HCT116 (cell line): ENCODE results near the gene IPCEF1. TPM values are rescaled to one million over a fixed set of nuclear protein-coding genes. Genes with fewer than 3 reads are reported as not detected.

Source experiments
- ATAC-seq: fragments of 200-7000 bp; cut with Tn5 transposase; 2 replicates; pipeline ENCODE4 v1.9.1; 2020; ENCODE audit warnings: mild to moderate bottlenecking, moderate library complexity
- BruUV-seq: library from RNA; stranded (reverse); fragments of 400-500 nt; replicated peaks from 2 replicates; lab custom pipeline; 2021; lab: Mats Ljungman, UMichigan
- CTCF ChIA-PET: fragments of 300-600 bp; sonication (Branson Sonifier 250); formaldehyde crosslinking; loops from one replicate; lab custom pipeline; 2021; ENCODE audit warnings: antibody characterized with exemption; lab: Charles Lee
- POLR2A ChIA-PET: fragments of 300-600, 350-600 bp; sonication (Branson Sonifier 250); formaldehyde crosslinking; loops from one replicate; lab custom pipeline; 2021; ENCODE audit warnings: antibody characterized with exemption; lab: Charles Lee
- RAD21 ChIA-PET, 2 experiments: fragments of 300-600 bp; sonication (Branson Sonifier 250); formaldehyde crosslinking; loops; one replicate each; lab custom pipeline; 2023; ENCODE audit warnings: low total read pairs in 2 of 2; ENCODE audit not compliant: uncharacterized antibody in 2 of 2, unreplicated experiment in 2 of 2, low non-redundant PET in 1 of 2; lab: Charles Lee
- DNase-seq: peaks from one replicate; pipeline ENCODE4 v3.0.0-alpha.2; 2010; ENCODE audit warnings: low read depth, low spot score
- H2AFZ ChIP-seq: fragments of 200-600 bp; shearing (Covaris generic), sonication (generic); 2 replicates; pipeline ENCODE4 v1.6.1; 2017; ENCODE audit warnings: low read depth, mixed run types, mixed read lengths, antibody characterized with exemption, low read length; ENCODE audit not compliant: poor library complexity, severe bottlenecking
- H3K27ac ChIP-seq: 2 replicates; pipeline ENCODE4 v1.5.1; 2012; ENCODE audit warnings: low read depth, low read length
- H3K27me3 ChIP-seq: fragments of 200-600 bp; sonication (generic); 2 replicates; pipeline ENCODE4 v1.6.1; 2016; ENCODE audit warnings: mixed run types, low read length, mixed read lengths; ENCODE audit not compliant: insufficient read depth
- H3K36me3 ChIP-seq, 2 experiments: fragments of 200-500 bp in 1 of 2; fragments of 200-600 bp in 1 of 2; sonication (Bioruptor generic) in 1 of 2; sonication (generic) in 1 of 2; 2 replicates each; pipeline versions ENCODE4 v1.5.1 to v1.6.1; 2014 to 2016; ENCODE audit warnings: low read length in 2 of 2, inconsistent platforms in 1 of 2, mixed read lengths in 1 of 2, mixed run types in 1 of 2; ENCODE audit not compliant: insufficient read depth in 2 of 2, control insufficient read depth in 1 of 2
- H3K4me1 ChIP-seq, 2 experiments: fragments of 200-600 bp in 1 of 2; sonication (generic) in 1 of 2; 2 replicates each; pipeline versions ENCODE4 v1.5.1 to v1.6.1; 2012 to 2017; ENCODE audit warnings: low read length in 2 of 2, inconsistent platforms in 1 of 2, mild to moderate bottlenecking in 1 of 2, mixed read lengths in 1 of 2, mixed run types in 1 of 2, moderate library complexity in 1 of 2; ENCODE audit not compliant: insufficient read depth in 2 of 2, control insufficient read depth in 1 of 2
- H3K4me2 ChIP-seq: fragments of 200-600 bp; sonication (generic); 2 replicates; pipeline ENCODE4 v1.6.1; 2017; ENCODE audit warnings: mixed run types, low read length, mixed read lengths
- H3K4me3 ChIP-seq, 2 experiments: fragments of 200-600 bp in 1 of 2; sonication (generic) in 1 of 2; replicated peaks in 1 of 2; 2 replicates each; pipeline ENCODE4 v1.5.1; 2011 to 2016; ENCODE audit warnings: low read length in 2 of 2, control low read depth in 1 of 2, low read depth in 1 of 2, mild to moderate bottlenecking in 1 of 2, mixed read lengths in 1 of 2, mixed run types in 1 of 2
- H3K79me2 ChIP-seq: fragments of 200-600 bp; sonication (generic); 2 replicates; pipeline ENCODE4 v1.6.1; 2017; ENCODE audit warnings: mild to moderate bottlenecking, mixed run types, low read length, moderate library complexity, mixed read lengths; ENCODE audit not compliant: insufficient read depth
- H3K9ac ChIP-seq: fragments of 200-600 bp; sonication (generic); 2 replicates; pipeline ENCODE4 v1.6.1; 2016; ENCODE audit warnings: low read length, mixed read lengths
- H3K9me2 ChIP-seq: fragments of 200-600 bp; sonication (generic), shearing (Covaris generic); 2 replicates; pipeline ENCODE4 v1.6.1; 2017; ENCODE audit warnings: mixed run types, mild to moderate bottlenecking, moderate library complexity; ENCODE audit not compliant: insufficient read depth
- H3K9me3 ChIP-seq, 2 experiments: fragments of 200-500 bp in 1 of 2; fragments of 200-600 bp in 1 of 2; sonication (Bioruptor generic) in 1 of 2; sonication (generic) in 1 of 2; 2 replicates each; pipeline ENCODE4 v1.6.1; 2014 to 2017; ENCODE audit warnings: low read length in 2 of 2, mixed read lengths in 2 of 2, inconsistent platforms in 1 of 2, low read depth in 1 of 2, mild to moderate bottlenecking in 1 of 2, mixed run types in 1 of 2, moderate library complexity in 1 of 2; ENCODE audit not compliant: control insufficient read depth in 1 of 2, insufficient read depth in 1 of 2
- H4K20me1 ChIP-seq: fragments of 200-600 bp; sonication (generic), shearing (Covaris generic); 2 replicates; pipeline ENCODE4 v1.6.1; 2017; ENCODE audit warnings: mixed run types, mild to moderate bottlenecking, moderate library complexity; ENCODE audit not compliant: insufficient read depth
- CBX3 ChIP-seq: IDR thresholded peaks from 2 replicates; pipeline ENCODE4 v1.6.1; 2012; ENCODE audit warnings: low read depth
- EGR1 ChIP-seq: IDR thresholded peaks from 2 replicates; pipeline ENCODE4 v1.6.1; 2012; ENCODE audit warnings: low read depth
- EZH2 ChIP-seq: fragments of 200-600 bp; sonication (generic); IDR thresholded peaks from 2 replicates; pipeline ENCODE4 v1.6.1; 2017; ENCODE audit warnings: antibody characterized with exemption, mixed run types
- EZH2phosphoT487 ChIP-seq: fragments of 200-600 bp; IDR thresholded peaks from 2 replicates; pipeline ENCODE4 v1.6.1; 2018; ENCODE audit warnings: antibody characterized with exemption, borderline replicate concordance
- FOSL1 ChIP-seq: IDR thresholded peaks from 2 replicates; pipeline ENCODE4 v1.6.1; 2012; ENCODE audit warnings: low read depth
- POLR2A ChIP-seq: IDR thresholded peaks from 2 replicates; pipeline ENCODE4 v1.7.0; 2011; ENCODE audit warnings: borderline replicate concordance; ENCODE audit not compliant: insufficient read depth, insufficient read length; ENCODE audit errors: extremely low read depth
- POLR2AphosphoS5 ChIP-seq: IDR thresholded peaks from 2 replicates; pipeline ENCODE4 v1.6.1; 2011; ENCODE audit warnings: mild to moderate bottlenecking, low read depth, low read length, moderate library complexity
- SRF ChIP-seq: IDR thresholded peaks from 2 replicates; pipeline ENCODE4 v1.6.1; 2012; ENCODE audit warnings: low read depth
- ZNF274 ChIP-seq: fragments of 200-500 bp; sonication (Bioruptor generic); IDR thresholded peaks from 2 replicates; pipeline ENCODE4 v1.6.1; 2014; ENCODE audit warnings: mild to moderate bottlenecking, low read depth, low read length, inconsistent platforms
- intact Hi-C: fragments of 100-400 bp; cut with micrococcal nuclease; formaldehyde crosslinking; loops from 2 replicates; pipeline ENCODE4 v1.10.0; 2022
- total RNA-seq: library from RNA; stranded (reverse); gene quantifications from one replicate; pipeline ENCODE4 v1.2.1, GENCODE V29; 2021; ENCODE audit not compliant: unreplicated experiment
- TF ChIP-seq, protein P1 (sequence below), 3 experiments: fragments of 200-600 bp in 1 of 3; sonication (generic) in 1 of 3; IDR thresholded peaks in 2 of 3; conservative IDR thresholded peaks in 1 of 3; 2 replicates each; pipeline ENCODE4 v1.5.1; 2012 to 2017; ENCODE audit warnings: low read depth in 2 of 3, low read length in 2 of 3, antibody characterized with exemption in 1 of 3, borderline replicate concordance in 1 of 3, control low read depth in 1 of 3, mild to moderate bottlenecking in 1 of 3, mixed read lengths in 1 of 3, mixed run types in 1 of 3, moderate library complexity in 1 of 3; ENCODE audit not compliant: insufficient read depth in 1 of 3
- TF ChIP-seq, protein P2 (sequence below): IDR thresholded peaks from 2 replicates; pipeline ENCODE4 v1.6.1; 2012
- TF ChIP-seq, protein P3 (sequence below): IDR thresholded peaks from 2 replicates; pipeline ENCODE4 v1.6.1; 2012; ENCODE audit warnings: low read depth

The IPCEF1 gene
- total RNA-seq, 1 experiment from 2014 or later = 0.32 TPM

DNA sequence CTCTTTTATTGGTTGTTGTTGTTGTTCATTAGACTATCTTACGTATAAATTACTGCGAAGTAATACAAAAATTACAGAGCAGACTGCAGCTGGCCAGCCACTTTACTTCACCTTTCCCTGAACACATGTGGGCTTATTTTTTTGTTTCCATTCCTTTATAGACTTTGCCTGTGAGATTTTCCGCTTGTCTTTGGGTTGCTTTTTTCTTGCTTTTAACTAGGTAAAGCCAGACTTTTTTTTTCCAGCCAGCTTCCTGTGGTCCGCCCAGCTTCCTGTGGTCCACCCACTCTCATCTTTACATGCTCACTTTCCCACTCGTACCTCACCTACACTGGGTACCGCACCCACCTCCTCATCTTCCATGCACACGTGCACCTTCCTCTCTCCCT is 79.0 kb downstream of the IPCEF1 start:
- peak overlapping the region in 1 of 2 experiments; percentile 7; a peak in 1 of 4 replicates for H3K4me3 ChIP-seq
- no peak overlapping the region for H3K27ac ChIP-seq
- peak overlapping the region; percentile 12 for H2AFZ ChIP-seq

More for the DNA sequence above, 79.0 kb downstream of the IPCEF1 start:
- Histone ChIP-seq H3K27me3 (no peaks in the 10 kb centered on the region), H3K4me2 (peak overlapping the region; percentile 36), H3K4me1 (no peaks in the 10 kb centered on the region; a peak in 1 of 4 replicates), H3K9ac (no peak overlapping the region), H4K20me1 (no peaks in the 10 kb centered on the region), H3K9me3 (no peaks in the 10 kb centered on the region), H3K79me2 (no peaks in the 10 kb centered on the region)
- ChIA-PET RAD21 (interaction anchor here in 1 of 2 experiments (1.0 to 1.4 kb wide), 2 partner anchors 123 to 124 kb away, joined by 4 read pairs; no protein-coding TSS in a partner anchor), POLR2A (no interaction called here), CTCF (interaction anchor here (0.6 to 2.0 kb wide), 12 partner anchors 10 to 1048 kb away, joined by 3 to 22 read pairs (median 4); no protein-coding TSS in a partner anchor)
- DNase-seq (no peak), ATAC-seq (peak; percentile 62)
- BruUV-seq = no TSS peak
- intact Hi-C loops = loop anchor here (1.0 kb wide), 1 partner anchor 121 kb away; no protein-coding TSS in a partner anchor
- TF ChIP-seq FOSL1 (no peak), EZH2phosphoT487 (no peak), CBX3 (no peak), POLR2A (no peak), POLR2AphosphoS5 (no peak), ZNF274 (no peak), EZH2 (no peak), SRF (no peak), EGR1 (no peak)
- TF ChIP-seq, protein P1, sequence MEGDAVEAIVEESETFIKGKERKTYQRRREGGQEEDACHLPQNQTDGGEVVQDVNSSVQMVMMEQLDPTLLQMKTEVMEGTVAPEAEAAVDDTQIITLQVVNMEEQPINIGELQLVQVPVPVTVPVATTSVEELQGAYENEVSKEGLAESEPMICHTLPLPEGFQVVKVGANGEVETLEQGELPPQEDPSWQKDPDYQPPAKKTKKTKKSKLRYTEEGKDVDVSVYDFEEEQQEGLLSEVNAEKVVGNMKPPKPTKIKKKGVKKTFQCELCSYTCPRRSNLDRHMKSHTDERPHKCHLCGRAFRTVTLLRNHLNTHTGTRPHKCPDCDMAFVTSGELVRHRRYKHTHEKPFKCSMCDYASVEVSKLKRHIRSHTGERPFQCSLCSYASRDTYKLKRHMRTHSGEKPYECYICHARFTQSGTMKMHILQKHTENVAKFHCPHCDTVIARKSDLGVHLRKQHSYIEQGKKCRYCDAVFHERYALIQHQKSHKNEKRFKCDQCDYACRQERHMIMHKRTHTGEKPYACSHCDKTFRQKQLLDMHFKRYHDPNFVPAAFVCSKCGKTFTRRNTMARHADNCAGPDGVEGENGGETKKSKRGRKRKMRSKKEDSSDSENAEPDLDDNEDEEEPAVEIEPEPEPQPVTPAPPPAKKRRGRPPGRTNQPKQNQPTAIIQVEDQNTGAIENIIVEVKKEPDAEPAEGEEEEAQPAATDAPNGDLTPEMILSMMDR (IDR thresholded peaks at IDR 0.05 in 2 of 3, conservative IDR thresholded peaks at IDR 0.05 in 1 of 3; ENCODE audit: borderline replicate concordance in 1 of 3, insufficient read depth in 1 of 3, low read depth in 2 of 3, low read length in 2 of 3) = no peak
- TF ChIP-seq, protein P2, sequence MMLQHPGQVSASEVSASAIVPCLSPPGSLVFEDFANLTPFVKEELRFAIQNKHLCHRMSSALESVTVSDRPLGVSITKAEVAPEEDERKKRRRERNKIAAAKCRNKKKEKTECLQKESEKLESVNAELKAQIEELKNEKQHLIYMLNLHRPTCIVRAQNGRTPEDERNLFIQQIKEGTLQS = no peak
- TF ChIP-seq, protein P3, sequence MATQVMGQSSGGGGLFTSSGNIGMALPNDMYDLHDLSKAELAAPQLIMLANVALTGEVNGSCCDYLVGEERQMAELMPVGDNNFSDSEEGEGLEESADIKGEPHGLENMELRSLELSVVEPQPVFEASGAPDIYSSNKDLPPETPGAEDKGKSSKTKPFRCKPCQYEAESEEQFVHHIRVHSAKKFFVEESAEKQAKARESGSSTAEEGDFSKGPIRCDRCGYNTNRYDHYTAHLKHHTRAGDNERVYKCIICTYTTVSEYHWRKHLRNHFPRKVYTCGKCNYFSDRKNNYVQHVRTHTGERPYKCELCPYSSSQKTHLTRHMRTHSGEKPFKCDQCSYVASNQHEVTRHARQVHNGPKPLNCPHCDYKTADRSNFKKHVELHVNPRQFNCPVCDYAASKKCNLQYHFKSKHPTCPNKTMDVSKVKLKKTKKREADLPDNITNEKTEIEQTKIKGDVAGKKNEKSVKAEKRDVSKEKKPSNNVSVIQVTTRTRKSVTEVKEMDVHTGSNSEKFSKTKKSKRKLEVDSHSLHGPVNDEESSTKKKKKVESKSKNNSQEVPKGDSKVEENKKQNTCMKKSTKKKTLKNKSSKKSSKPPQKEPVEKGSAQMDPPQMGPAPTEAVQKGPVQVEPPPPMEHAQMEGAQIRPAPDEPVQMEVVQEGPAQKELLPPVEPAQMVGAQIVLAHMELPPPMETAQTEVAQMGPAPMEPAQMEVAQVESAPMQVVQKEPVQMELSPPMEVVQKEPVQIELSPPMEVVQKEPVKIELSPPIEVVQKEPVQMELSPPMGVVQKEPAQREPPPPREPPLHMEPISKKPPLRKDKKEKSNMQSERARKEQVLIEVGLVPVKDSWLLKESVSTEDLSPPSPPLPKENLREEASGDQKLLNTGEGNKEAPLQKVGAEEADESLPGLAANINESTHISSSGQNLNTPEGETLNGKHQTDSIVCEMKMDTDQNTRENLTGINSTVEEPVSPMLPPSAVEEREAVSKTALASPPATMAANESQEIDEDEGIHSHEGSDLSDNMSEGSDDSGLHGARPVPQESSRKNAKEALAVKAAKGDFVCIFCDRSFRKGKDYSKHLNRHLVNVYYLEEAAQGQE = no peak
- TF ChIP-seq, all 23 proteins: peak for 0
- no peaks in the 10 kb centered on the region for H3K9me2 ChIP-seq
- no peaks in the 10 kb centered on the region for H3K36me3 ChIP-seq
